HEK293T (cell line): ENCODE results near the gene BGLAP.

Experiments
- ARNT ChIP-seq: fragments of 450-650 bp; IDR thresholded peaks from 2 replicates; pipeline ENCODE4 v1.6.1; 2017; ENCODE audit warnings: mild to moderate bottlenecking
- ELF4 ChIP-seq: fragments of 450-650 bp; IDR thresholded peaks from 2 replicates; pipeline ENCODE4 v1.6.1; 2017; ENCODE audit warnings: antibody characterized with exemption
- FOXM1 ChIP-seq: fragments of 450-650 bp; IDR thresholded peaks from 2 replicates; pipeline ENCODE4 v1.6.1; 2017; ENCODE audit warnings: mild to moderate bottlenecking, borderline replicate concordance
- HDGF ChIP-seq: fragments of 450-650 bp; IDR thresholded peaks from 2 replicates; pipeline ENCODE4 v1.6.1; 2017; ENCODE audit warnings: antibody characterized with exemption, borderline replicate concordance
- L3MBTL2 ChIP-seq: fragments of 450-650 bp; conservative IDR thresholded peaks from 2 replicates; pipeline ENCODE4 v1.6.1; 2016; ENCODE audit warnings: mild to moderate bottlenecking
- NFRKB ChIP-seq: fragments of 450-650 bp; IDR thresholded peaks from 2 replicates; pipeline ENCODE4 v1.6.1; 2016; ENCODE audit warnings: mild to moderate bottlenecking, moderate library complexity
- SP1 ChIP-seq: fragments of 450-650 bp; IDR thresholded peaks from 2 replicates; pipeline ENCODE4 v1.6.1; 2017
- SUZ12 ChIP-seq: fragments of 450-650 bp; IDR thresholded peaks from 2 replicates; pipeline ENCODE4 v1.6.1; 2016; ENCODE audit warnings: mild to moderate bottlenecking
- TARDBP ChIP-seq: fragments of 450-650 bp; IDR thresholded peaks from 2 replicates; pipeline ENCODE4 v1.6.1; 2016

GRCh38 chr1:156220226-156220625 lies 21.8 kb upstream of the BGLAP start:
- TF ChIP-seq TARDBP = no peak
- no peak for TF ChIP-seq FOXM1
- no peak for TF ChIP-seq L3MBTL2
- TF ChIP-seq ELF4 = no peak
- no peak for TF ChIP-seq SP1
- TF ChIP-seq NFRKB = no peak
- TF ChIP-seq HDGF = no peak
- TF ChIP-seq SUZ12 = no peak
- no peak for TF ChIP-seq ARNT
